H1 (cell line): ENCODE data around the gene NAPG. TPM values are rescaled to one million over a fixed set of nuclear protein-coding genes. Genes with fewer than 3 reads are reported as not detected.

ENCODE experiments used
- CTCF ChIA-PET: fragments of 300-600 bp; sonication (Branson Sonifier 250); formaldehyde crosslinking; loops from one replicate; lab custom pipeline; 2021; ENCODE audit not compliant: partially characterized antibody; lab: Charles Lee
- POLR2A ChIA-PET: fragments of 300-600 bp; sonication (Branson Sonifier 250); formaldehyde crosslinking; loops from one replicate; lab custom pipeline; 2021; ENCODE audit warnings: inconsistent platforms; ENCODE audit not compliant: partially characterized antibody; lab: Charles Lee
- DNase-seq, 2 experiments: peaks; one replicate each; pipeline versions ENCODE4 v3.0.0 to v3.0.0-alpha.2; 2010 to 2022; ENCODE audit warnings: low spot score in 2 of 2, low read depth in 1 of 2, mixed read lengths in 1 of 2
- FAIRE-seq: peaks from 2 replicates; lab custom pipeline; 2011; peaks lifted over from hg19 to GRCh38; lab: Jason Lieb, UNC
- H2AFZ ChIP-seq: 2 replicates; pipeline ENCODE4 v1.8.1; 2012; ENCODE audit warnings: low read length, inconsistent platforms
- H2AK5ac ChIP-seq: 2 replicates; pipeline ENCODE4 v1.6.1; 2013; ENCODE audit warnings: low read depth, low read length
- H2BK120ac ChIP-seq: replicated peaks from 2 replicates; pipeline ENCODE3; 2013; ENCODE audit warnings: low read depth, low read length, inconsistent platforms
- H2BK12ac ChIP-seq: 2 replicates; pipeline ENCODE4 v1.6.1; 2013; ENCODE audit warnings: low read depth, low read length
- H2BK15ac ChIP-seq: 2 replicates; pipeline ENCODE4 v1.6.1; 2013; ENCODE audit warnings: low read length
- H2BK20ac ChIP-seq: 2 replicates; pipeline ENCODE4 v1.6.1; 2013; ENCODE audit warnings: low read length
- H2BK5ac ChIP-seq: 2 replicates; pipeline ENCODE4 v1.6.1; 2013; ENCODE audit warnings: low read depth, low read length
- H3K14ac ChIP-seq: 2 replicates; pipeline ENCODE4 v1.6.1; 2013; ENCODE audit warnings: inconsistent platforms; ENCODE audit not compliant: insufficient read length
- H3K18ac ChIP-seq: 2 replicates; pipeline ENCODE4 v1.6.1; 2013; ENCODE audit warnings: low read length; ENCODE audit errors: extremely low read depth
- H3K23ac ChIP-seq: 2 replicates; pipeline ENCODE4 v1.6.1; 2013; ENCODE audit warnings: inconsistent platforms; ENCODE audit not compliant: insufficient read length
- H3K23me2 ChIP-seq: 2 replicates; pipeline ENCODE4 v1.6.1; 2013; ENCODE audit warnings: low read depth, low read length
- H3K27ac ChIP-seq: 2 replicates; pipeline ENCODE4 v1.6.1; 2011; ENCODE audit warnings: low read depth, low read length, inconsistent platforms
- H3K27me3 ChIP-seq, 4 experiments: replicated peaks in 1 of 4; 1 replicate in 1 of 4; 2 replicates in 3 of 4; pipeline versions ENCODE4 v1.6.1 to v1.8.1; 2011 to 2013; ENCODE audit warnings: low read length in 3 of 4, mild to moderate bottlenecking in 3 of 4, inconsistent platforms in 2 of 4, mixed read lengths in 2 of 4, moderate library complexity in 1 of 4; ENCODE audit not compliant: control insufficient read depth in 3 of 4, insufficient read depth in 3 of 4; ENCODE audit errors: extremely low read depth in 1 of 4
- H3K36me3 ChIP-seq, 4 experiments: 2 replicates each; pipeline versions ENCODE4 v1.6.1 to v1.8.1; 2011 to 2013; ENCODE audit warnings: mild to moderate bottlenecking in 4 of 4, low read length in 3 of 4, moderate library complexity in 2 of 4, control low read depth in 1 of 4, inconsistent platforms in 1 of 4; ENCODE audit not compliant: insufficient read depth in 4 of 4, control insufficient read depth in 2 of 4
- H3K4ac ChIP-seq: replicated peaks from 2 replicates; pipeline ENCODE3; 2013; ENCODE audit warnings: low read length, low read depth, mixed read lengths, inconsistent platforms; ENCODE audit not compliant: insufficient read length
- H3K4me1 ChIP-seq, 4 experiments: replicated peaks in 1 of 4; 1 replicate in 1 of 4; 2 replicates in 3 of 4; pipeline versions ENCODE4 v1.6.1 to v1.8.1; 2011 to 2013; ENCODE audit warnings: low read length in 3 of 4, inconsistent platforms in 2 of 4, mixed read lengths in 1 of 4; ENCODE audit not compliant: insufficient read depth in 4 of 4, control insufficient read depth in 3 of 4
- H3K4me2 ChIP-seq, 2 experiments: 2 replicates each; pipeline versions ENCODE4 v1.6.1 to v1.8.1; 2011 to 2013; ENCODE audit warnings: low read depth in 2 of 2, low read length in 2 of 2, control low read depth in 1 of 2, inconsistent platforms in 1 of 2, mild to moderate bottlenecking in 1 of 2; ENCODE audit not compliant: insufficient read depth in 1 of 2
- H3K4me3 ChIP-seq, 4 experiments: fragments of 200-600, 300-600 bp in 1 of 4; sonication (generic), shearing (Covaris generic), sonication (Bioruptor Twin) in 1 of 4; 2 replicates each; pipeline versions ENCODE4 v1.5.1 to v1.8.1; 2011 to 2016; ENCODE audit warnings: low read length in 4 of 4, low read depth in 3 of 4, control low read depth in 2 of 4, inconsistent platforms in 2 of 4, mild to moderate bottlenecking in 2 of 4, mixed read lengths in 1 of 4, moderate library complexity in 1 of 4; ENCODE audit not compliant: insufficient read depth in 2 of 4; ENCODE audit errors: extremely low read depth in 1 of 4
- H3K56ac ChIP-seq: replicated peaks from 2 replicates; pipeline ENCODE3; 2013; ENCODE audit warnings: low read depth, mild to moderate bottlenecking, mixed read lengths, low read length, inconsistent platforms; ENCODE audit not compliant: insufficient read length
- H3K79me1 ChIP-seq: 2 replicates; pipeline ENCODE4 v1.6.1; 2013; ENCODE audit warnings: low read depth, low read length, control low read depth
- H3K79me2 ChIP-seq, 2 experiments: 2 replicates each; pipeline versions ENCODE4 v1.6.1 to v1.8.1; 2012 to 2013; ENCODE audit warnings: low read length in 2 of 2, mild to moderate bottlenecking in 2 of 2, inconsistent platforms in 1 of 2; ENCODE audit not compliant: insufficient read depth in 2 of 2, control insufficient read depth in 1 of 2
- H3K9ac ChIP-seq, 4 experiments: replicated peaks in 1 of 4; 1 replicate in 1 of 4; 2 replicates in 3 of 4; pipeline versions ENCODE4 v1.6.1 to v1.8.1; 2011 to 2013; ENCODE audit warnings: low read depth in 3 of 4, low read length in 3 of 4, control low read depth in 2 of 4, mild to moderate bottlenecking in 2 of 4, moderate library complexity in 2 of 4, inconsistent platforms in 1 of 4; ENCODE audit errors: extremely low read depth in 1 of 4
- H3K9me3 ChIP-seq, 2 experiments: 2 replicates each; pipeline versions ENCODE4 v1.6.1 to v1.8.1; 2012 to 2013; ENCODE audit warnings: mild to moderate bottlenecking in 2 of 2, moderate library complexity in 2 of 2, control low read depth in 1 of 2, inconsistent platforms in 1 of 2, low read depth in 1 of 2, low read length in 1 of 2, mixed read lengths in 1 of 2; ENCODE audit not compliant: insufficient read depth in 2 of 2
- H4K20me1 ChIP-seq, 2 experiments: replicated peaks in 1 of 2; 2 replicates each; pipeline versions ENCODE3 to v1.8.1; 2011 to 2013; ENCODE audit warnings: inconsistent platforms in 2 of 2, low read length in 2 of 2, mild to moderate bottlenecking in 1 of 2; ENCODE audit not compliant: insufficient read depth in 2 of 2, control insufficient read depth in 1 of 2
- H4K5ac ChIP-seq: 2 replicates; pipeline ENCODE4 v1.6.1; 2013; ENCODE audit warnings: low read length, low read depth, mixed read lengths, inconsistent platforms; ENCODE audit not compliant: insufficient read length
- H4K8ac ChIP-seq: 2 replicates; pipeline ENCODE4 v1.8.0; 2013; ENCODE audit warnings: mild to moderate bottlenecking, moderate library complexity, low read length, inconsistent platforms; ENCODE audit not compliant: insufficient read depth; ENCODE audit errors: extremely low read depth
- H4K91ac ChIP-seq: replicated peaks from 2 replicates; pipeline ENCODE3; 2013; ENCODE audit warnings: low read length, mixed read lengths, inconsistent platforms; ENCODE audit not compliant: insufficient read length
- ASH2L ChIP-seq: fragments of 200-600, 300-600 bp; sonication (generic); IDR thresholded peaks from one replicate; pipeline ENCODE4 v1.7.1; 2017; ENCODE audit warnings: low read length
- polyA plus RNA-seq, 7 experiments: library from polyadenylated mRNA; depleted of rRNA in 3 of 7; stranded (reverse) in 5 of 7; unstranded in 2 of 7; fragments of >200 nt in 5 of 7; fragments of 200-250 nt in 2 of 7; gene quantifications; 1 replicate in 5 of 7; 2 replicates in 1 of 7; 4 replicates in 1 of 7; pipeline versions ENCODE4 v1.2.1 to v1.2.3, GENCODE V29; 2011 to 2013; ENCODE audit warnings: missing spikeins in 2 of 7, mixed read lengths in 2 of 7
- total RNA-seq: library from RNA; stranded (reverse); fragmentation: NEBNext Ultra II Directional; extraction: Animal tissue kit (Norgen Biotek cat#: 25700); gene quantifications from 2 replicates; pipeline ENCODE4 v1.2.1, GENCODE V29; 2021

The NAPG gene
- total and polyA plus RNA-seq, 2 of the 8 experiments (the other 6 are each of a cell fraction or from before 2014, with no cell fraction given): 8.0 to 23.5 TPM

GRCh38 chr18:10543277-10543676 lies 17.4 kb downstream of the NAPG start:
- no peak overlapping the region for H2BK12ac ChIP-seq
- no peak overlapping the region for H4K5ac ChIP-seq
- no peak overlapping the region for H2BK5ac ChIP-seq
- H3K18ac ChIP-seq: no peak overlapping the region
- no peak for DNase-seq
- H2AK5ac ChIP-seq: no peak overlapping the region
- no peak overlapping the region for H2BK15ac ChIP-seq
- no peak overlapping the region for H3K27ac ChIP-seq
- no peaks in the 10 kb centered on the region for H3K4me1 ChIP-seq
- no peak overlapping the region for H4K91ac ChIP-seq
- H3K23me2 ChIP-seq: no peaks in the 10 kb centered on the region
- no peaks in the 10 kb centered on the region for H3K79me1 ChIP-seq
- no peak overlapping the region for H3K14ac ChIP-seq
- no peak overlapping the region for H2BK120ac ChIP-seq
- no peak for TF ChIP-seq ASH2L
- no peak overlapping the region for H2AFZ ChIP-seq
- H3K27me3 ChIP-seq: no peaks in the 10 kb centered on the region
- no peak overlapping the region for H3K4ac ChIP-seq
- H2BK20ac ChIP-seq: no peak overlapping the region
- POLR2A ChIA-PET: no interaction called here
- H3K79me2 ChIP-seq: peaks cover 0 to 2% of the 10 kb centered on the region in 2 experiments; a peak in 2 of 4 replicates
- no peak for FAIRE-seq
- H3K36me3 ChIP-seq: peaks cover 3 to 45% (median 27%) of the 10 kb centered on the region in 4 experiments
- CTCF ChIA-PET: interaction anchor here (0.7 to 1.6 kb wide), 2 partner anchors 17 to 571 kb away, joined by 3 to 8 read pairs; no protein-coding TSS in a partner anchor
- no peaks in the 10 kb centered on the region for H3K9me3 ChIP-seq
- H4K20me1 ChIP-seq: no peaks in the 10 kb centered on the region
- H3K23ac ChIP-seq: no peak overlapping the region
- no peak overlapping the region for H3K4me3 ChIP-seq
- H3K56ac ChIP-seq: no peak overlapping the region
- H3K4me2 ChIP-seq: no peak overlapping the region
- H4K8ac ChIP-seq: no peak overlapping the region
- no peak overlapping the region for H3K9ac ChIP-seq
